Nephron (organoid): ENCODE measurements around the gene PURA.

Experiments
- H3K27ac Mint-ChIP-seq, 3 experiments: 2 replicates each; pipeline ENCODE4 v1.8.0; 2020; ENCODE audit warnings: mixed read lengths in 3 of 3, mild to moderate bottlenecking in 2 of 3, moderate library complexity in 1 of 3
- H3K27me3 Mint-ChIP-seq: 2 replicates; pipeline ENCODE4 v1.8.0; 2021; ENCODE audit warnings: low read depth, mild to moderate bottlenecking, moderate library complexity, mixed read lengths
- H3K36me3 Mint-ChIP-seq: 2 replicates; pipeline ENCODE4 v1.8.0; 2020; ENCODE audit warnings: low read depth, mixed read lengths
- H3K4me1 Mint-ChIP-seq: 2 replicates; pipeline ENCODE4 v1.8.0; 2020; ENCODE audit warnings: mixed read lengths
- H3K4me3 Mint-ChIP-seq, 3 experiments: 2 replicates each; pipeline ENCODE4 v1.8.0; 2020; ENCODE audit warnings: mild to moderate bottlenecking in 3 of 3, mixed read lengths in 3 of 3, moderate library complexity in 2 of 3
- H3K9me3 Mint-ChIP-seq: 2 replicates; pipeline ENCODE4 v1.8.0; 2020; ENCODE audit warnings: mixed read lengths
- TF ChIP-seq, protein P1 (sequence below), 3 experiments: fragments of 200-600 bp; sonication (generic); IDR thresholded peaks; one replicate each; pipeline ENCODE4 v1.5.0; 2021; ENCODE audit warnings: antibody characterized with exemption in 3 of 3; ENCODE audit not compliant: unreplicated experiment in 3 of 3

PURA gene

DNA sequence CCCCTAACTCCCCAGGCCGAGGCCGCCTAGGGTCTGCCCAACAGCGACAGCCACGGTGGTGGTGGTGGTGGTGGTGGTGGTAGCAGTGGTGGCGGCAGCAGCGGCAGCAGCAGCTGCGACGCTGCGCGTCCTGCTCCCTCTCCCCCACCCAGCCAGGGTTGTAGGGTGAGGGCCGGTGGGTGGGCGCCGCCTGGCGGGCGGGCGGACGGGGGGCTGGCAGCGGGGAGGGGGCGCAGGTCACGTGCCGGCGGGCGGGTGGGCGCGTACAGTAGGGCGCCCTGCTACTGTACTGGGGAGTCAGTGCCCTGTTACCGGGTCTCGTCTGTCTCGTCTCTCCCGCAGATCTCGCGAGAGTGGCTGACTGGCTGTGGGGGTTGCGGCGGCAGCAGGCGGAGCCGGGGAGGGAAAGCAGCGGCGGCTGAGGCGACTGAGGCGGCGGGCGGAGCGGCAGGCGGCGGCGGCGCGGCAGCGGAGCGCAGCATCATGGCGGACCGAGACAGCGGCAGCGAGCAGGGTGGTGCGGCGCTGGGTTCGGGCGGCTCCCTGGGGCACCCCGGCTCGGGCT lies at the start of gene PURA:
Gene PURA, plus strand, starts transcription at position 411 of the 565 bp plus-strand sequence. Its CDS starts 73 bp downstream, at position 484.
- peaks cover 4% of the 10 kb centered on the region for H3K36me3 Mint-ChIP-seq
- peaks cover 44% of the 10 kb centered on the region for H3K4me1 Mint-ChIP-seq
- TF ChIP-seq, protein P1, sequence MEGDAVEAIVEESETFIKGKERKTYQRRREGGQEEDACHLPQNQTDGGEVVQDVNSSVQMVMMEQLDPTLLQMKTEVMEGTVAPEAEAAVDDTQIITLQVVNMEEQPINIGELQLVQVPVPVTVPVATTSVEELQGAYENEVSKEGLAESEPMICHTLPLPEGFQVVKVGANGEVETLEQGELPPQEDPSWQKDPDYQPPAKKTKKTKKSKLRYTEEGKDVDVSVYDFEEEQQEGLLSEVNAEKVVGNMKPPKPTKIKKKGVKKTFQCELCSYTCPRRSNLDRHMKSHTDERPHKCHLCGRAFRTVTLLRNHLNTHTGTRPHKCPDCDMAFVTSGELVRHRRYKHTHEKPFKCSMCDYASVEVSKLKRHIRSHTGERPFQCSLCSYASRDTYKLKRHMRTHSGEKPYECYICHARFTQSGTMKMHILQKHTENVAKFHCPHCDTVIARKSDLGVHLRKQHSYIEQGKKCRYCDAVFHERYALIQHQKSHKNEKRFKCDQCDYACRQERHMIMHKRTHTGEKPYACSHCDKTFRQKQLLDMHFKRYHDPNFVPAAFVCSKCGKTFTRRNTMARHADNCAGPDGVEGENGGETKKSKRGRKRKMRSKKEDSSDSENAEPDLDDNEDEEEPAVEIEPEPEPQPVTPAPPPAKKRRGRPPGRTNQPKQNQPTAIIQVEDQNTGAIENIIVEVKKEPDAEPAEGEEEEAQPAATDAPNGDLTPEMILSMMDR (IDR thresholded peaks at IDR 0.05; ENCODE audit: unreplicated experiment in 3 of 3): peak; percentile 12 to 32 (median 24)
- H3K9me3 Mint-ChIP-seq: no peaks in the 10 kb centered on the region
- H3K27me3 Mint-ChIP-seq: peaks cover 86% of the 10 kb centered on the region
- H3K27ac Mint-ChIP-seq: peak within 1 kb of the TSS; percentile 66 to 97 (median 93)
- peak within 1 kb of the TSS; percentile 91 to 96 (median 94) for H3K4me3 Mint-ChIP-seq

DNA sequence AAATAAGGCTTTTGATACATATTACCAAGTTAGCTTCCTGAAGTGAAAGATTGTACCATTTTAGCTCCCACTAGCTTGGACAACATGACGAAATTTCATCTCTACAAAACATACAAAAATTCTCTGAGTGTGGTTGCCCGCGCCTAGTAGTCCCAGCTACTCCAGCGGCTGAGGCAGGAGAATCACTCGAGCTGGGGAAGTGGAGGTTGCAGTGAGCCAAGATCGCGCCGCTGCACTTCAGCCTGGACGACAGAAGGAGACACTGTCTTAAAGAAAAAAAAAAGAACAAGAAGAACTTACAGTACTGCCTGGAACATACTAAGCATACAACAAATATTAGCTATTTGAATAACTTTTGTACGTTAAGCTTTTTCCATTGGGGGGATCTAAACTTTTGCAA lies 41.1 kb upstream of the PURA start:
- H3K9me3 Mint-ChIP-seq: no peaks in the 10 kb centered on the region
- H3K27me3 Mint-ChIP-seq: peaks cover 87% of the 10 kb centered on the region
- no peak overlapping the region for H3K27ac Mint-ChIP-seq
- no peaks in the 10 kb centered on the region for H3K36me3 Mint-ChIP-seq
- no peaks in the 10 kb centered on the region for H3K4me1 Mint-ChIP-seq
- TF ChIP-seq, protein P1 (IDR thresholded peaks at IDR 0.05; ENCODE audit: unreplicated experiment in 3 of 3): no peak
- H3K4me3 Mint-ChIP-seq: no peak overlapping the region

DNA sequence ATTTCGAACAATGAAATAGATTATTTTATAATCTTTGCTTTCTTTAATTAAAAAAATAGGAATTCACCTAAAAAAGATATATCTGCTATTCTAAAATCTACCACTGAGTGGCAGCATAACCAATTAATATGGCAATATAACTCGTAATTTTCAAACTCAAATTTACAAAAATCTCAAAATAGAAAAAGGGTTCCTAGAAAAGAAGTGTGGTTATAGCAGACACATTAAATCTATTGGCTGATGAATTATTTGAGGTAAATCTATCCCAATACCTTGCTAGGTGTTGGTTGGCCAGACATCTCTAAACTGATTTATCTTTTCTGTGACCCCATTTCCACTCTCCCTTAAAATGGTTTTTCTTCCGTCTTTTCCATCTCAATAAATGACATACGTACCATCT lies 40.6 kb upstream of the PURA start:
- H3K4me3 Mint-ChIP-seq: no peak overlapping the region
- TF ChIP-seq, protein P1 (IDR thresholded peaks at IDR 0.05; ENCODE audit: unreplicated experiment in 3 of 3): peak; percentile 57 to 78 (median 64)
- H3K27ac Mint-ChIP-seq: no peak overlapping the region

DNA sequence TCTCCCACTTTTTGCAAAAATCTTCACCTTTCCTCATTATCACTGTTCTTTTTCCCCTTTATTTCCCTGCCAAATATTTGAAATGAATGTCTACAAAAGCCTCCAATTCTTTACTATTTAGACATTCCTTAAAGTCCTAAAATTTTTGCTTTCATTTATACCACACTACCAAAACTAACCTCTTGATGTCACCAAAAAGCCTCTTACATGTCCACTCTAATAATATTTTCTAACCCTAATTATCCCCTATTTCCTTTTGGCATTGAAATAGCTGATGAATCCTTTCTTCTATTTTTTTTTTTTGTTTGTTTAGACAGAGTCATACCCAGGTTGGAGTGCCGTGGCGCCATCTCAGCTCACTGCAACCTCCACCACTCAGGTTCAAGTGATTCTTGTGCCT lies 38.5 kb upstream of the PURA start:
- Mint-ChIP-seq H3K4me3 (no peak overlapping the region), H3K4me1 (no peaks in the 10 kb centered on the region), H3K27ac (no peak overlapping the region), H3K36me3 (no peaks in the 10 kb centered on the region), H3K9me3 (no peaks in the 10 kb centered on the region), H3K27me3 (peaks cover 85% of the 10 kb centered on the region)
- TF ChIP-seq, protein P1 (IDR thresholded peaks at IDR 0.05; ENCODE audit: unreplicated experiment in 3 of 3): peak in 1 of 3 experiments; percentile 16

More for the DNA sequence above, 40.6 kb upstream of the PURA start:
- H3K9me3 Mint-ChIP-seq: no peaks in the 10 kb centered on the region
- H3K36me3 Mint-ChIP-seq: no peaks in the 10 kb centered on the region
- H3K27me3 Mint-ChIP-seq: peaks cover 87% of the 10 kb centered on the region
- no peaks in the 10 kb centered on the region for H3K4me1 Mint-ChIP-seq

DNA sequence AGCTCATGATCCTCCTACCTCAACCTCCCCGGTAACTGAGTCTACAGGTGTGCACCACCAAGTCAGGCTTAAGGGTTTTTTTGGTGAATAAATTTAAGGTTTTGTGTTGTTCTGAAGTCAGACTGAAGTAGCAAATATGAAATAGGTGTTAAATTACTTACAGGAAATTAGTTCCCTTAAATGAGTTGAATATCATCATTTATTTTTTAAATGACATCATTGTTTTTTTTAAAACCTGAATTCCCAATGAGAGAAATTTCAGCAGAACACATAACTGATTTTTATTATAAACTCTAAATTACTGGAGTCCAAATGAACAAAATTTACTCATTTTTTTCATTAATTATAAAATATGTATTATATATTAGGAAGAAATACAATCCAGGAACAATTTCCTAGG lies 37.8 kb upstream of the PURA start:
- Mint-ChIP-seq H3K4me3 (no peak overlapping the region), H3K36me3 (no peaks in the 10 kb centered on the region), H3K27me3 (peaks cover 82% of the 10 kb centered on the region), H3K27ac (no peak overlapping the region), H3K4me1 (no peaks in the 10 kb centered on the region), H3K9me3 (no peaks in the 10 kb centered on the region)
- TF ChIP-seq, protein P1 (IDR thresholded peaks at IDR 0.05; ENCODE audit: unreplicated experiment in 3 of 3): no peak

DNA sequence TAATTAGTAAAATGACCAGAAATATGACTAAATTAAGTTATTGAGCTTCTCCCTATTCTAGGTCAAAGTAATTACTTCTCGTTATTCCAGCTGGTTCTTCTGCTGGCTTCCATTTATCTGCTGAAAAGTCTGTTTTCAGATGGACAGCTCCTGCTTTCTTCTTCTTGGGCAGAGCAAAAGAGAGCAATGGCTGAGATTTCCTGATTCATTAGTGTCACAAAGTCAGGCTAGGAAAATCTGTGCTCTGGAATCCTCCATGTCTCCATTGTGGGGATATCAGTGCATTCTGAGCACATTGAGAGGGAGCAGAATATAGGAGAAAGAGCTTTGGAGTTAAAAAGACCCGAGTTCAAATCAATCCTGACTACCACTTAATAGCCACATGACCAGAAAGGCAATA lies 37.1 kb upstream of the PURA start:
- TF ChIP-seq, protein P1 (IDR thresholded peaks at IDR 0.05; ENCODE audit: unreplicated experiment in 3 of 3): no peak
- Mint-ChIP-seq H3K9me3 (no peaks in the 10 kb centered on the region), H3K4me3 (no peak overlapping the region), H3K27ac (no peak overlapping the region), H3K27me3 (peaks cover 76% of the 10 kb centered on the region), H3K36me3 (no peaks in the 10 kb centered on the region), H3K4me1 (no peaks in the 10 kb centered on the region)
